Astrocyte (in vitro differentiated cells and primary cell): ENCODE measurements around the gene TLX2. TPM values are rescaled to one million over a fixed set of nuclear protein-coding genes. Genes with fewer than 3 reads are reported as not detected.

Experiments
- DNase-seq: peaks from one replicate; pipeline ENCODE4 v3.0.0-alpha.2; 2010; ENCODE audit warnings: low read depth
- FAIRE-seq: peaks from 2 replicates; lab custom pipeline; 2011; peaks lifted over from hg19 to GRCh38; lab: Jason Lieb, UNC
- H2AFZ ChIP-seq: 2 replicates; pipeline ENCODE4 v1.6.0; 2012; ENCODE audit warnings: low read depth, low read length, inconsistent platforms
- H3K27ac ChIP-seq: 2 replicates; pipeline ENCODE4 v1.5.1; 2011; ENCODE audit warnings: low read depth, low read length, inconsistent platforms
- H3K27me3 ChIP-seq: 2 replicates; pipeline ENCODE4 v1.6.0; 2011; ENCODE audit warnings: low read length, inconsistent platforms; ENCODE audit not compliant: insufficient read depth
- H3K36me3 ChIP-seq: 2 replicates; pipeline ENCODE4 v1.5.1; 2011; ENCODE audit warnings: low read length, inconsistent platforms; ENCODE audit not compliant: insufficient read depth
- H3K4me1 ChIP-seq: 2 replicates; pipeline ENCODE4 v1.5.1; 2011; ENCODE audit warnings: low read length, inconsistent platforms; ENCODE audit not compliant: insufficient read depth
- H3K4me2 ChIP-seq: 2 replicates; pipeline ENCODE4 v1.6.0; 2012; ENCODE audit warnings: low read length, inconsistent platforms
- H3K4me3 ChIP-seq: 2 replicates; pipeline ENCODE4 v1.5.1; 2011; ENCODE audit warnings: low read depth, mild to moderate bottlenecking, low read length, inconsistent platforms; ENCODE audit not compliant: insufficient read depth
- H3K79me2 ChIP-seq: 2 replicates; pipeline ENCODE4 v1.6.0; 2012; ENCODE audit warnings: mild to moderate bottlenecking, low read length, inconsistent platforms; ENCODE audit not compliant: insufficient read depth
- H3K9ac ChIP-seq: 2 replicates; pipeline ENCODE4 v1.6.0; 2012; ENCODE audit warnings: mild to moderate bottlenecking, low read length, inconsistent platforms
- H3K9me3 ChIP-seq: 2 replicates; pipeline ENCODE4 v1.5.1; 2012; ENCODE audit warnings: low read depth, mild to moderate bottlenecking, low read length, inconsistent platforms; ENCODE audit not compliant: insufficient read depth
- H4K20me1 ChIP-seq: 2 replicates; pipeline ENCODE4 v1.6.0; 2012; ENCODE audit warnings: low read length, inconsistent platforms; ENCODE audit not compliant: insufficient read depth
- H3K27ac Mint-ChIP-seq: one replicate; pipeline ENCODE4 v1.8.0; 2021; ENCODE audit warnings: mild to moderate bottlenecking, mixed read lengths; ENCODE audit not compliant: unreplicated experiment
- H3K27me3 Mint-ChIP-seq: one replicate; pipeline ENCODE4 v1.8.0; 2021; ENCODE audit warnings: low read depth, mixed read lengths; ENCODE audit not compliant: unreplicated experiment
- H3K36me3 Mint-ChIP-seq: one replicate; pipeline ENCODE4 v1.8.0; 2021; ENCODE audit warnings: low read depth, mixed read lengths; ENCODE audit not compliant: unreplicated experiment
- H3K4me1 Mint-ChIP-seq: one replicate; pipeline ENCODE4 v1.8.0; 2021; ENCODE audit warnings: low read depth, mixed read lengths; ENCODE audit not compliant: unreplicated experiment
- H3K4me3 Mint-ChIP-seq: one replicate; pipeline ENCODE4 v1.8.0; 2021; ENCODE audit warnings: mild to moderate bottlenecking, moderate library complexity, mixed read lengths; ENCODE audit not compliant: unreplicated experiment
- H3K9me3 Mint-ChIP-seq: one replicate; pipeline ENCODE4 v1.8.0; 2021; ENCODE audit warnings: mild to moderate bottlenecking, mixed read lengths; ENCODE audit not compliant: unreplicated experiment
- CTCF ChIP-seq: IDR thresholded peaks from 2 replicates; pipeline ENCODE4 v1.5.1; 2011; ENCODE audit warnings: low read depth, mild to moderate bottlenecking, inconsistent platforms, low read length, moderate library complexity; ENCODE audit not compliant: insufficient read depth
- EZH2 ChIP-seq: IDR thresholded peaks from 2 replicates; pipeline ENCODE4 v1.6.1; 2012; ENCODE audit warnings: mild to moderate bottlenecking, low read length, inconsistent platforms; ENCODE audit not compliant: insufficient read depth
- total RNA-seq: library from RNA; stranded (reverse); gene quantifications from 2 replicates; pipeline ENCODE4 v1.2.1, GENCODE V29; 2021

Gene TLX2
- total RNA-seq, 1 donor from 2014 or later = not detected

GRCh38 chr2:74562126-74562775, 48.0 kb downstream of the TLX2 start:
- peaks cover 33% of the 10 kb centered on the region for H3K4me1 ChIP-seq
- peaks cover 14% of the 10 kb centered on the region for H3K4me1 Mint-ChIP-seq
- no peak overlapping the region for H2AFZ ChIP-seq
- no peak overlapping the region for H3K27ac Mint-ChIP-seq
- H3K9me3 Mint-ChIP-seq = no peaks in the 10 kb centered on the region
- H4K20me1 ChIP-seq = no peaks in the 10 kb centered on the region
- no peak overlapping the region for H3K4me3 Mint-ChIP-seq
- no peaks in the 10 kb centered on the region for H3K36me3 Mint-ChIP-seq
- no peak overlapping the region for H3K9ac ChIP-seq
- no peak overlapping the region for H3K4me2 ChIP-seq
- H3K9me3 ChIP-seq = no peaks in the 10 kb centered on the region
- no peaks in the 10 kb centered on the region for H3K79me2 ChIP-seq
- no peaks in the 10 kb centered on the region for H3K36me3 ChIP-seq
- peaks cover 4% of the 10 kb centered on the region for H3K27me3 Mint-ChIP-seq
- no peak for DNase-seq
- H3K27me3 ChIP-seq = no peaks in the 10 kb centered on the region
- H3K4me3 ChIP-seq = no peak overlapping the region
- no peak overlapping the region for H3K27ac ChIP-seq
- TF ChIP-seq EZH2 = no peak
- no peak for TF ChIP-seq CTCF
- no peak for FAIRE-seq

DNA sequence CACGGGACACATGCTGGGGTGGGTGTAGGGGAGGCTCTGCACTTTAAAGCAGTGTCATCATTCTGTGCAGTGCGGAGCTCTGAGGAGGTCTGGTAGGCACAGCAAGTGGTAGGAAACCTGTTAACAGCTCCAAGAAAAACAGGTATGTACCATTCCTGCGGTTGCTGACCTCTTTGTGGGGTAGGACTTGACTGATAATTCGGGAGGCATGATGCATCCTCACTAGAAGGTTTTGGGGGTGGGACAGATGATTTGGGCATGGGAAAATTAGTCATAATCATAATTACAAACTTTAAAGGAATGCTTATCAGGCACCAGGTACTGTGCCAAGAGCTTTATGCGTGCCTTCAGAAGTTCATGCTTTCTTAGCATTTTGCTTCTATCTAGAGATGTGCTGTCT, 50.0 kb downstream of the TLX2 start:
- peak; percentile 78 for FAIRE-seq
- H3K4me1 ChIP-seq = peaks cover 51% of the 10 kb centered on the region
- H3K79me2 ChIP-seq = no peaks in the 10 kb centered on the region
- H3K36me3 ChIP-seq = no peaks in the 10 kb centered on the region
- H3K36me3 Mint-ChIP-seq = no peaks in the 10 kb centered on the region
- peaks cover 26% of the 10 kb centered on the region for H3K4me1 Mint-ChIP-seq
- peak overlapping the region; percentile 52 for H3K9ac ChIP-seq
- peak overlapping the region; percentile 54 for H3K4me2 ChIP-seq
- no peaks in the 10 kb centered on the region for H3K9me3 Mint-ChIP-seq
- no peak overlapping the region for H2AFZ ChIP-seq
- H3K9me3 ChIP-seq = no peaks in the 10 kb centered on the region
- H3K27ac Mint-ChIP-seq = no peak overlapping the region
- H3K4me3 Mint-ChIP-seq = no peak overlapping the region
- TF ChIP-seq EZH2 (no peak), CTCF (no peak)
- H3K27me3 Mint-ChIP-seq = peaks cover 4% of the 10 kb centered on the region
- H3K27ac ChIP-seq = peak overlapping the region; percentile 64
- peak; percentile 93 for DNase-seq
- H3K27me3 ChIP-seq = no peaks in the 10 kb centered on the region
- H3K4me3 ChIP-seq = no peak overlapping the region
- H4K20me1 ChIP-seq = no peaks in the 10 kb centered on the region

GRCh38 chr2:74566076-74566753, 52.0 kb downstream of the TLX2 start:
- H3K79me2 ChIP-seq = no peaks in the 10 kb centered on the region
- no peaks in the 10 kb centered on the region for H3K36me3 Mint-ChIP-seq
- peak overlapping the region; percentile 42 for H3K4me3 Mint-ChIP-seq
- H3K36me3 ChIP-seq = no peaks in the 10 kb centered on the region
- peak overlapping the region; percentile 13 for H3K9ac ChIP-seq
- H3K27ac Mint-ChIP-seq = peak overlapping the region; percentile 84
- TF ChIP-seq EZH2 (no peak), CTCF (no peak)
- peak overlapping the region; percentile 52 for H3K4me2 ChIP-seq
- H3K27me3 Mint-ChIP-seq = peaks cover 4% of the 10 kb centered on the region
- DNase-seq (no peak), FAIRE-seq (no peak)
- H3K4me1 Mint-ChIP-seq = peaks cover 20% of the 10 kb centered on the region
- no peaks in the 10 kb centered on the region for H3K27me3 ChIP-seq
- H3K4me1 ChIP-seq = peaks cover 45% of the 10 kb centered on the region
- H3K9me3 ChIP-seq = no peaks in the 10 kb centered on the region
- H3K4me3 ChIP-seq = no peak overlapping the region
- peak overlapping the region; percentile 93 for H3K27ac ChIP-seq
- H2AFZ ChIP-seq = no peak overlapping the region
- H3K9me3 Mint-ChIP-seq = no peaks in the 10 kb centered on the region
- no peaks in the 10 kb centered on the region for H4K20me1 ChIP-seq
